ENCODE results near the gene PLCD3.
A peak's percentile ranks its signal among the peaks of the same experiment; 100 is the strongest.

DNA sequence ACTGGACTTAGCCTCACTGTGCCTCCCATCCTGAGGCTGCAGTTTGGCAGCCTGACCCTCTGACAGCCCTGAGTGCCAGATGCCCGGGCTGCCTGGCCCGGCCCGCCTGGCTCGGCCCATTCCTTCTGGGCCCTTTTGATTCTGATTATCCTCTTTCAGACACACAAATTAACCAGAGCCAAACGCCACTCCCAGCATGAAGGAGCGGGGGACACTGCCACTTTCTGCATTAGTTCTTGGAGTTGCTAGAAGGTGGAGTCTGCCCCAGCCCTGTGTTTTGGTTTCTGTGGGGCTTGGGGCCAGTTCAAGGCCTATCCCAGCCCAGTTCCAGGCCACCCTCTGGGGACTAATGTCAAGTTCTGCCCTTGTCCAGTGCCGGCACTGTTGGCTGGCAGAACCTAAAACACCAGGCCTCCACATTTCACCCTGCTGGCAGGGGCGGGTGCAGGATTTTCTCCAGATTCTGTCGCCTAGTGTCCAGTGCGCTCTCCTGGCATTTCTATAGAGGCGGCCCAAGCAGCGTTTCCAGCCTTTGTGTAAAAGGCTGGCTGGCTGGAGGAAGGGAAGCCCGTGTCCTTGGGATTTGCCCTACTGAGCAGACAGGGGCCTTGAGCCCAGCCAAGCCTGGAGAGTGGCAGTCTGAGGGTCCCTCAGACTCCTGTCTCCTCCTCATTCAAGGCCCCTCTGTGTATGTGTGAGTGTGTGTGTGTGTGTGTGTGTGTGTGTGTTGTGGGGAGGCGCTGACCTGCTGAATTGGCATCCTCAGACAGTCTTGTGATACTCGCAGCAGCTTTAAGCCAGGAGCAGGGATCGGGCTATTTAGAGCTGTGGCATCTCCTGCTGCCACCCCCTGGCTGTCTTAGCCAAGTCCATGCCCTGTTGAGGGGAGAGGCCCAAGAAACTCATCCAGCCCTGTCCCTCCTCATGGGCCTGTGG lies 21.4 kb downstream of the PLCD3 start:
- TF ChIP-seq, protein P1, sequence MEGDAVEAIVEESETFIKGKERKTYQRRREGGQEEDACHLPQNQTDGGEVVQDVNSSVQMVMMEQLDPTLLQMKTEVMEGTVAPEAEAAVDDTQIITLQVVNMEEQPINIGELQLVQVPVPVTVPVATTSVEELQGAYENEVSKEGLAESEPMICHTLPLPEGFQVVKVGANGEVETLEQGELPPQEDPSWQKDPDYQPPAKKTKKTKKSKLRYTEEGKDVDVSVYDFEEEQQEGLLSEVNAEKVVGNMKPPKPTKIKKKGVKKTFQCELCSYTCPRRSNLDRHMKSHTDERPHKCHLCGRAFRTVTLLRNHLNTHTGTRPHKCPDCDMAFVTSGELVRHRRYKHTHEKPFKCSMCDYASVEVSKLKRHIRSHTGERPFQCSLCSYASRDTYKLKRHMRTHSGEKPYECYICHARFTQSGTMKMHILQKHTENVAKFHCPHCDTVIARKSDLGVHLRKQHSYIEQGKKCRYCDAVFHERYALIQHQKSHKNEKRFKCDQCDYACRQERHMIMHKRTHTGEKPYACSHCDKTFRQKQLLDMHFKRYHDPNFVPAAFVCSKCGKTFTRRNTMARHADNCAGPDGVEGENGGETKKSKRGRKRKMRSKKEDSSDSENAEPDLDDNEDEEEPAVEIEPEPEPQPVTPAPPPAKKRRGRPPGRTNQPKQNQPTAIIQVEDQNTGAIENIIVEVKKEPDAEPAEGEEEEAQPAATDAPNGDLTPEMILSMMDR (IDR thresholded peaks at IDR 0.05) = peak in 1 of 6 experiments; percentile 19
- peak in 1 of 2 donors; percentile 23 for TF ChIP-seq POLR2A (IDR thresholded peaks at IDR 0.05)

All from adrenal gland (tissue), 5 donors.